ENCODE measurements around the gene TRIM47. TPM values are rescaled to one million over a fixed set of nuclear protein-coding genes. Genes with fewer than 3 reads are reported as not detected.

The TRIM47 gene
- total RNA-seq, 1 donor from 2014 or later, result 27.5 TPM

- Histone ChIP-seq H3K4me3 (no peak overlapping the region), H3K9me3 (replicated peaks) (no peaks in the 10 kb centered on the region), H3K36me3 (peaks cover 60% of the 10 kb centered on the region), H3K4me1 (peaks cover 47% of the 10 kb centered on the region), H3K27me3 (ENCODE audit: low read depth) (no peaks in the 10 kb centered on the region), H3K27ac (replicated peaks) (peak overlapping the region; percentile 62)
- no peak for TF ChIP-seq CTCF (IDR thresholded peaks at IDR 0.05; ENCODE audit: borderline replicate concordance)
- intact Hi-C loops (cut with micrococcal nuclease), result no loop called here
- no peak for DNase-seq
Observed at GRCh38 chr17:75825149-75825552, 53.2 kb downstream of the TRIM47 start.

- intact Hi-C loops (cut with micrococcal nuclease), result no loop called here
- no peak for DNase-seq
- Histone ChIP-seq H3K9me3 (replicated peaks) (no peaks in the 10 kb centered on the region), H3K27ac (replicated peaks) (peak overlapping the region; percentile 62), H3K27me3 (ENCODE audit: low read depth) (no peaks in the 10 kb centered on the region), H3K4me3 (no peak overlapping the region), H3K4me1 (peaks cover 52% of the 10 kb centered on the region), H3K36me3 (peaks cover 60% of the 10 kb centered on the region)
- no peak for TF ChIP-seq CTCF (IDR thresholded peaks at IDR 0.05; ENCODE audit: borderline replicate concordance)
Observed at GRCh38 chr17:75824666-75825065, 53.7 kb downstream of the TRIM47 start.

Other genes with a start within 250 kb of the TRIM47 start
- gene SMIM5, start 245.1 kb downstream of the TRIM47 start, total RNA-seq, result 14.0 TPM
- gene RECQL5, start 211.4 kb downstream of the TRIM47 start, total RNA-seq, result 17.3 TPM
- 47.2 TPM for gene SAP30BP, start 211.2 kb downstream of the TRIM47 start, total RNA-seq
- 10.6 TPM for gene ITGB4, start 157.1 kb downstream of the TRIM47 start, total RNA-seq
- gene GALK1, start 113.4 kb downstream of the TRIM47 start, total RNA-seq, result 19.1 TPM
- 14.7 TPM for gene UNK, start 93.8 kb downstream of the TRIM47 start, total RNA-seq
- gene UNC13D, start 34.2 kb downstream of the TRIM47 start, total RNA-seq, result 13.3 TPM
- gene WBP2, start 23.2 kb downstream of the TRIM47 start, total RNA-seq, result 144 TPM
- 10.2 TPM for gene TRIM65, start 18.4 kb upstream of the TRIM47 start, total RNA-seq
- gene MRPL38, start 26.3 kb upstream of the TRIM47 start, total RNA-seq, result 104 TPM
- 2.8 TPM for gene FBF1, start 62.5 kb upstream of the TRIM47 start, total RNA-seq
- 76.4 TPM for gene ACOX1, start 100.6 kb upstream of the TRIM47 start, total RNA-seq
- 5.3 TPM for gene TEN1, start 100.7 kb upstream of the TRIM47 start, total RNA-seq
- gene CDK3, start 122.3 kb upstream of the TRIM47 start, total RNA-seq, result 1.8 TPM
- not detected for gene EVPL, start 148.7 kb upstream of the TRIM47 start, total RNA-seq
- 57.4 TPM for gene SRP68, start 193.9 kb upstream of the TRIM47 start, total RNA-seq
- not detected for gene GALR2, start 196.2 kb upstream of the TRIM47 start, total RNA-seq
- gene ZACN, start 200.6 kb upstream of the TRIM47 start, total RNA-seq, result not detected
- 81.1 TPM for gene EXOC7, start 225.2 kb upstream of the TRIM47 start, total RNA-seq

All from left ventricle myocardium inferior (tissue), 1 donor.